Stimulated activated CD8-positive, alpha-beta memory T cell treated with anti-CD3 and anti-CD28 coated beads, Interleukin-4, amount 100 ng/mL, for 48 hours (primary cell): ENCODE data around the gene PRR13.
A peak's percentile ranks its signal among the peaks of the same experiment; 100 is the strongest.
"Not testable (repeated sequence)": the region's sequence is repeated elsewhere in the genome, so short reads cannot be mapped to it uniquely, and the experiment has no call there.

Experiments
- DNase-seq: peaks from one replicate; pipeline ENCODE4 v3.0.0-alpha.2; 2020

Gene PRR13

GRCh38 chr12:53439582-53439981 is 2.0 kb upstream of the PRR13 start:
- not testable (repeated sequence) for DNase-seq

- no peak for DNase-seq
Measured at GRCh38 chr12:53443955-53444354, 2.4 kb downstream of the PRR13 start.

GRCh38 chr12:53444593-53445325 is 3.2 kb downstream of the PRR13 start:
- not testable (repeated sequence) for DNase-seq

- no peak for DNase-seq
Measured at GRCh38 chr12:53450936-53451335, 9.4 kb downstream of the PRR13 start.

GRCh38 chr12:53451661-53452158 is 10.2 kb downstream of the PRR13 start, which contains the start of gene PCBP2:
TSS of gene PCBP2 (plus strand) at chr12:53452102. CDS start at chr12:53454801, 2,699 bp downstream.
- DNase-seq, result peak; percentile 97

- DNase-seq, result peak; percentile 80
Measured at GRCh38 chr12:53452159-53453077, 10.9 kb downstream of the PRR13 start.

GRCh38 chr12:53453953-53454640 is 12.6 kb downstream of the PRR13 start:
- no peak for DNase-seq

- no peak for DNase-seq
Measured at GRCh38 chr12:53454707-53455106, 13.2 kb downstream of the PRR13 start.

- DNase-seq, result no peak
Measured at GRCh38 chr12:53456654-53457366, 15.3 kb downstream of the PRR13 start.

GRCh38 chr12:53459097-53459496 is 17.6 kb downstream of the PRR13 start:
- DNase-seq, result no peak

GRCh38 chr12:53461059-53461458 is 19.5 kb downstream of the PRR13 start:
- no peak for DNase-seq

GRCh38 chr12:53461591-53461990 is 20.1 kb downstream of the PRR13 start:
- no peak for DNase-seq

GRCh38 chr12:53462935-53463334 is 21.4 kb downstream of the PRR13 start:
- DNase-seq, result no peak

- DNase-seq, result no peak
Measured at GRCh38 chr12:53463802-53464560, 22.4 kb downstream of the PRR13 start.

- DNase-seq, result peak; percentile 9
Measured at GRCh38 chr12:53464685-53465418, 23.3 kb downstream of the PRR13 start.

GRCh38 chr12:53465679-53466078 is 24.1 kb downstream of the PRR13 start:
- DNase-seq, result peak; percentile 19

GRCh38 chr12:53466640-53467039 is 25.1 kb downstream of the PRR13 start:
- no peak for DNase-seq

- no peak for DNase-seq
Measured at GRCh38 chr12:53467082-53467481, 25.5 kb downstream of the PRR13 start.

GRCh38 chr12:53467880-53468279 is 26.3 kb downstream of the PRR13 start:
- peak; percentile 10 for DNase-seq

- DNase-seq, result peak; percentile 17
Measured at GRCh38 chr12:53468282-53468681, 26.7 kb downstream of the PRR13 start.

- DNase-seq, result no peak
Measured at GRCh38 chr12:53472056-53472582, 30.6 kb downstream of the PRR13 start.
